CD1c-positive myeloid dendritic cell (primary cell): Measurements from ENCODE around the gene COL26A1.
"Not testable (repeated sequence)": the region's sequence is repeated elsewhere in the genome, so short reads cannot be mapped to it uniquely, and the experiment has no call there.

Experiments used
- DNase-seq: peaks from one replicate; pipeline ENCODE4 v3.0.0-alpha.2; 2016; ENCODE audit errors: extremely low spot score

Gene COL26A1

GRCh38 chr7:101553018-101553770, 190.5 kb downstream of the COL26A1 start:
- no peak for DNase-seq

GRCh38 chr7:101553771-101554445, 191.2 kb downstream of the COL26A1 start:
- no peak for DNase-seq

GRCh38 chr7:101554584-101555268, 192.1 kb downstream of the COL26A1 start:
- no peak for DNase-seq

GRCh38 chr7:101555269-101555920, 192.7 kb downstream of the COL26A1 start:
- DNase-seq = no peak

GRCh38 chr7:101555921-101556275, 193.2 kb downstream of the COL26A1 start:
- no peak for DNase-seq

GRCh38 chr7:101556453-101556968, 193.8 kb downstream of the COL26A1 start:
- no peak for DNase-seq

- DNase-seq = no peak
Observed at GRCh38 chr7:101557421-101557820, 194.7 kb downstream of the COL26A1 start.

GRCh38 chr7:101557978-101558741, 195.5 kb downstream of the COL26A1 start:
- no peak for DNase-seq

- DNase-seq = no peak
Observed at GRCh38 chr7:101558742-101559325, 196.2 kb downstream of the COL26A1 start.

- no peak for DNase-seq
Observed at GRCh38 chr7:101559586-101559985, 196.9 kb downstream of the COL26A1 start.

GRCh38 chr7:101560021-101560420, 197.3 kb downstream of the COL26A1 start:
- not testable (repeated sequence) for DNase-seq

- DNase-seq = no peak
Observed at GRCh38 chr7:101560856-101561255, 198.2 kb downstream of the COL26A1 start.

GRCh38 chr7:101561293-101561692, 198.6 kb downstream of the COL26A1 start:
- DNase-seq = not testable (repeated sequence)

GRCh38 chr7:101562531-101563197, 200.0 kb downstream of the COL26A1 start:
- DNase-seq = no peak

GRCh38 chr7:101563198-101563901, 200.7 kb downstream of the COL26A1 start:
- no peak for DNase-seq

- no peak for DNase-seq
Observed at GRCh38 chr7:101563943-101564777, 201.5 kb downstream of the COL26A1 start.

- DNase-seq = peak; percentile 11
Observed at GRCh38 chr7:101564778-101565211, 202.1 kb downstream of the COL26A1 start.

GRCh38 chr7:101565601-101566209, 203.0 kb downstream of the COL26A1 start:
- DNase-seq = no peak
